OCI-LY3 (cell line): Measurements from ENCODE around the gene CA10.

ENCODE experiments used
- H2AFZ ChIP-seq: fragments of 200-600, 300-600 bp; shearing (Covaris generic); 2 replicates; pipeline ENCODE4 v1.6.0; 2014; ENCODE audit warnings: antibody characterized with exemption, low read depth, low read length
- H3K27ac ChIP-seq: fragments of 200-600, 300-600 bp; sonication (generic); 2 replicates; pipeline ENCODE4 v1.5.1; 2014; ENCODE audit warnings: mild to moderate bottlenecking, low read length, moderate library complexity, mixed read lengths
- H3K27me3 ChIP-seq: fragments of 200-600, 300-600 bp; sonication (generic); 2 replicates; pipeline ENCODE4 v1.6.1; 2014; ENCODE audit warnings: low read depth, low read length, mixed read lengths
- H3K36me3 ChIP-seq: fragments of 200-600, 300-600 bp; sonication (generic); replicated peaks from 2 replicates; pipeline ENCODE3; 2014; ENCODE audit warnings: low read depth, low read length, mixed read lengths
- H3K4me1 ChIP-seq: fragments of 300-600, 200-600 bp; sonication (generic); 2 replicates; pipeline ENCODE4 v1.6.1; 2014; ENCODE audit warnings: low read length, mixed read lengths
- H3K4me2 ChIP-seq: fragments of 200-600, 300-600 bp; sonication (generic); 2 replicates; pipeline ENCODE4 v1.6.1; 2014; ENCODE audit warnings: low read length, mixed read lengths
- H3K4me3 ChIP-seq: fragments of 300-600, 200-600 bp; sonication (generic); 2 replicates; pipeline ENCODE4 v1.5.1; 2014; ENCODE audit warnings: antibody characterized with exemption, mild to moderate bottlenecking, low read length, moderate library complexity
- H3K79me2 ChIP-seq: fragments of 300-600, 200-600 bp; shearing (Covaris generic); 2 replicates; pipeline ENCODE4 v1.6.1; 2014; ENCODE audit warnings: mild to moderate bottlenecking, low read length, mixed read lengths
- H3K9ac ChIP-seq: fragments of 300-600, 200-600 bp; shearing (Covaris generic); 2 replicates; pipeline ENCODE4 v1.6.0; 2014; ENCODE audit warnings: mild to moderate bottlenecking, low read length, moderate library complexity
- H3K9me3 ChIP-seq: fragments of 200-600, 300-600 bp; shearing (Covaris generic); 2 replicates; pipeline ENCODE4 v1.6.1; 2014; ENCODE audit warnings: low read length, mixed read lengths; ENCODE audit not compliant: insufficient read depth
- H4K20me1 ChIP-seq: fragments of 200-600, 300-600 bp; sonication (generic); 2 replicates; pipeline ENCODE4 v1.6.1; 2016; ENCODE audit warnings: low read length, mixed read lengths; ENCODE audit not compliant: insufficient read depth
- CTCF ChIP-seq: fragments of 200-600, 300-600 bp; sonication (generic); IDR thresholded peaks from 2 replicates; pipeline ENCODE4 v1.5.1; 2014; ENCODE audit warnings: antibody characterized with exemption, low read length, low read depth
- EZH2phosphoT487 ChIP-seq: fragments of 200-600 bp; shearing (Covaris generic); IDR thresholded peaks from 2 replicates; pipeline ENCODE4 v1.6.1; 2018; ENCODE audit warnings: antibody characterized with exemption, mixed run types, low read depth

CA10 gene

GRCh38 chr17:51595826-51596398 is 562.6 kb downstream of the CA10 start:
- H3K4me3 ChIP-seq: no peak overlapping the region

GRCh38 chr17:51590071-51590656 is 568.4 kb downstream of the CA10 start:
- H3K9ac ChIP-seq: no peak overlapping the region
- no peaks in the 10 kb centered on the region for H3K9me3 ChIP-seq
- H4K20me1 ChIP-seq: no peaks in the 10 kb centered on the region
- H3K27me3 ChIP-seq: no peaks in the 10 kb centered on the region
- H3K4me3 ChIP-seq: no peak overlapping the region
- no peaks in the 10 kb centered on the region for H3K79me2 ChIP-seq
- no peaks in the 10 kb centered on the region for H3K4me1 ChIP-seq
- H3K4me2 ChIP-seq: no peak overlapping the region
- no peak overlapping the region for H3K27ac ChIP-seq
- no peaks in the 10 kb centered on the region for H3K36me3 ChIP-seq
- no peak overlapping the region for H2AFZ ChIP-seq
- TF ChIP-seq EZH2phosphoT487 (no peak), CTCF (no peak)

More at GRCh38 chr17:51595826-51596398, 562.6 kb downstream of the CA10 start:
- Histone ChIP-seq H3K4me1 (no peaks in the 10 kb centered on the region), H3K27me3 (no peaks in the 10 kb centered on the region), H3K36me3 (no peaks in the 10 kb centered on the region), H2AFZ (no peak overlapping the region), H3K9me3 (no peaks in the 10 kb centered on the region), H3K27ac (no peak overlapping the region), H3K9ac (no peak overlapping the region), H3K4me2 (no peak overlapping the region), H3K79me2 (no peaks in the 10 kb centered on the region), H4K20me1 (no peaks in the 10 kb centered on the region)
- TF ChIP-seq CTCF: no peak

- TF ChIP-seq CTCF (no peak), EZH2phosphoT487 (no peak)
- H3K4me2 ChIP-seq: no peak overlapping the region
- H3K9me3 ChIP-seq: no peaks in the 10 kb centered on the region
- H3K79me2 ChIP-seq: no peaks in the 10 kb centered on the region
- H3K27ac ChIP-seq: no peak overlapping the region
- H4K20me1 ChIP-seq: no peaks in the 10 kb centered on the region
- no peak overlapping the region for H2AFZ ChIP-seq
- H3K36me3 ChIP-seq: no peaks in the 10 kb centered on the region
- H3K4me1 ChIP-seq: no peaks in the 10 kb centered on the region
- no peak overlapping the region for H3K4me3 ChIP-seq
- no peaks in the 10 kb centered on the region for H3K27me3 ChIP-seq
- no peak overlapping the region for H3K9ac ChIP-seq
Measured at GRCh38 chr17:51588063-51588462, 570.5 kb downstream of the CA10 start.

GRCh38 chr17:51587516-51587915 is 571.0 kb downstream of the CA10 start:
- Histone ChIP-seq H3K4me3 (no peak overlapping the region), H3K79me2 (no peaks in the 10 kb centered on the region), H3K27ac (no peak overlapping the region), H3K9ac (no peak overlapping the region), H3K4me1 (no peaks in the 10 kb centered on the region), H4K20me1 (no peaks in the 10 kb centered on the region), H3K9me3 (no peaks in the 10 kb centered on the region), H2AFZ (no peak overlapping the region), H3K36me3 (no peaks in the 10 kb centered on the region), H3K27me3 (no peaks in the 10 kb centered on the region), H3K4me2 (no peak overlapping the region)
- TF ChIP-seq EZH2phosphoT487 (no peak), CTCF (no peak)
